Daoy (cell line): Measurements from ENCODE around the gene ABCC10. TPM values are rescaled to one million over a fixed set of nuclear protein-coding genes. Genes with fewer than 3 reads are reported as not detected.
"Not testable (repeated sequence)": the region's sequence is repeated elsewhere in the genome, so short reads cannot be mapped to it uniquely, and the experiment has no call there.

Experiments
- DNase-seq: peaks from one replicate; pipeline ENCODE4 v3.0.0-alpha.2; 2015; ENCODE audit warnings: low read depth
- total RNA-seq: library from RNA; depleted of rRNA; stranded (reverse); fragments of >200 nt; shearing (Covaris generic); gene quantifications from 2 replicates; pipeline ENCODE4 v1.2.3, GENCODE V29; 2014; rRNA removed

The ABCC10 gene, protein sequence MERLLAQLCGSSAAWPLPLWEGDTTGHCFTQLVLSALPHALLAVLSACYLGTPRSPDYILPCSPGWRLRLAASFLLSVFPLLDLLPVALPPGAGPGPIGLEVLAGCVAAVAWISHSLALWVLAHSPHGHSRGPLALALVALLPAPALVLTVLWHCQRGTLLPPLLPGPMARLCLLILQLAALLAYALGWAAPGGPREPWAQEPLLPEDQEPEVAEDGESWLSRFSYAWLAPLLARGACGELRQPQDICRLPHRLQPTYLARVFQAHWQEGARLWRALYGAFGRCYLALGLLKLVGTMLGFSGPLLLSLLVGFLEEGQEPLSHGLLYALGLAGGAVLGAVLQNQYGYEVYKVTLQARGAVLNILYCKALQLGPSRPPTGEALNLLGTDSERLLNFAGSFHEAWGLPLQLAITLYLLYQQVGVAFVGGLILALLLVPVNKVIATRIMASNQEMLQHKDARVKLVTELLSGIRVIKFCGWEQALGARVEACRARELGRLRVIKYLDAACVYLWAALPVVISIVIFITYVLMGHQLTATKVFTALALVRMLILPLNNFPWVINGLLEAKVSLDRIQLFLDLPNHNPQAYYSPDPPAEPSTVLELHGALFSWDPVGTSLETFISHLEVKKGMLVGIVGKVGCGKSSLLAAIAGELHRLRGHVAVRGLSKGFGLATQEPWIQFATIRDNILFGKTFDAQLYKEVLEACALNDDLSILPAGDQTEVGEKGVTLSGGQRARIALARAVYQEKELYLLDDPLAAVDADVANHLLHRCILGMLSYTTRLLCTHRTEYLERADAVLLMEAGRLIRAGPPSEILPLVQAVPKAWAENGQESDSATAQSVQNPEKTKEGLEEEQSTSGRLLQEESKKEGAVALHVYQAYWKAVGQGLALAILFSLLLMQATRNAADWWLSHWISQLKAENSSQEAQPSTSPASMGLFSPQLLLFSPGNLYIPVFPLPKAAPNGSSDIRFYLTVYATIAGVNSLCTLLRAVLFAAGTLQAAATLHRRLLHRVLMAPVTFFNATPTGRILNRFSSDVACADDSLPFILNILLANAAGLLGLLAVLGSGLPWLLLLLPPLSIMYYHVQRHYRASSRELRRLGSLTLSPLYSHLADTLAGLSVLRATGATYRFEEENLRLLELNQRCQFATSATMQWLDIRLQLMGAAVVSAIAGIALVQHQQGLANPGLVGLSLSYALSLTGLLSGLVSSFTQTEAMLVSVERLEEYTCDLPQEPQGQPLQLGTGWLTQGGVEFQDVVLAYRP (N-terminal part only)
- 7.9 and 32.4 TPM in 2 replicates for total RNA-seq

GRCh38 chr6:43427406-43428111 is at the start of gene ABCC10:
ABCC10 (plus strand) TSS chr6:43427541; CDS start chr6:43427979, 438 bp downstream.
- DNase-seq, result peak; percentile 97

DNA sequence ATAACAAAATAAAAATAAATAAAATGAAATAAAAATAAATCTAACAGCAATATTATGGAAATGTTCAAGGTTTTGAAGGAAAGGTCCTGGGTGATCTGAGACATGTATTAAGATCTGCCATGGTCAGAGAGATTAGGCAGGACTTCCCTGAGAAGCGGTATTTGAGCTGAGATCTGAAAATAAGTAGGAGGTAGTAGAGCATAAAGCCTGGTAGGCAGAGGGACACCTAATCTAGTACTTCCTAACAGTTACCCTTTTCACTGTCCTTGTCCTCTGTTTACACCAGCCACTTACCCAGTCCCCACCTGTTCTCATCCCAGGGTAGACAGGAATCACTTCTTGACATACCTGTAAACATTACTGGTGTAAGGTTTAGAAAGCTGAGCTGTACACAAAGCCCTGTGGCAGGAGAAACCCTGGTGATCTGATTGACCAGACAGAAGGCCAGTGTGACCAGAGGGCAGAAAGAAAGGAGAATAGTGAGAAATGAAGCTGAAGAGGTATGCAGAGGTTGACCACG is 49.6 kb upstream of the ABCC10 start:
- DNase-seq, result no peak

DNA sequence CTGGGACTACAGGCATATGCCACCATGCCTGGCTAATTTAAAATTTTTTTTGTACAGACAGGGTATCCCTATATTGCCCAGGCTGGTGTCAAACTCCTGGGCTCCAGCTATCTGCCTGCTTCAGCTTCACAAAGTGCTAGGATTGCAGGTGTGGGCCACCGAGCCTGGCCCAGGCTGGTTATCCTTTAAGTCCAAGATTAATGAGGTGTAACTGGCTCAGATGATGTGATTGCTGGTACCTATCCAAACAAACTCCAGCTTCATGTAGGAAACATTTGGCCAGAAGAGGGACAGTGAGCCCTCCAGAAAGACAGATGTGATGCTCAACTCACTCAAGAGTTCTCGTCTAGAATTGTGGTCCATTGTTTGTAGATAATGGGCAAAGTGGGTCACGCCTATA is 48.7 kb upstream of the ABCC10 start:
- DNase-seq, result no peak

- not testable (repeated sequence) for DNase-seq
These were observed 46.5 kb upstream of the ABCC10 start for GRCh38 chr6:43380858-43381257.

- DNase-seq, result peak; percentile 52
These were observed 44.2 kb upstream of the ABCC10 start for GRCh38 chr6:43383021-43383667.

DNA sequence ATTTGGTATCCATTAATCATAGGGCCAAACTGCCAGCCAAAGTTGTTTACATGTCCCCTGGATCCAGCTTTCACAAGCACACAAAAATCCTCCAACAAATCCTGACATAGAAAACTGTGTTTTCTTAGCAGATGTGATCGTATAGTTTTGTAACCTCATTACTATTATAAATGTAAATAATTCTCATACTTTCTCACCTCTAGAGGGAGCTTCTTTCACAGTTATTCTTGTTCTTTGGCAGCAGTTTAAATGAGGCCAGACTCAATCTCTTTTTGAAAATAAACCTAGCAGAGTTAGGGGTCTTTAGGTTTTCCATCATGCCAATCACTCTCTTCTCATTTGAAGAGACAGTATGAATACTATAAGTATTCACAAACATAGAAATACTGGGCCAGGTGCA is 40.8 kb upstream of the ABCC10 start:
- no peak for DNase-seq

DNA sequence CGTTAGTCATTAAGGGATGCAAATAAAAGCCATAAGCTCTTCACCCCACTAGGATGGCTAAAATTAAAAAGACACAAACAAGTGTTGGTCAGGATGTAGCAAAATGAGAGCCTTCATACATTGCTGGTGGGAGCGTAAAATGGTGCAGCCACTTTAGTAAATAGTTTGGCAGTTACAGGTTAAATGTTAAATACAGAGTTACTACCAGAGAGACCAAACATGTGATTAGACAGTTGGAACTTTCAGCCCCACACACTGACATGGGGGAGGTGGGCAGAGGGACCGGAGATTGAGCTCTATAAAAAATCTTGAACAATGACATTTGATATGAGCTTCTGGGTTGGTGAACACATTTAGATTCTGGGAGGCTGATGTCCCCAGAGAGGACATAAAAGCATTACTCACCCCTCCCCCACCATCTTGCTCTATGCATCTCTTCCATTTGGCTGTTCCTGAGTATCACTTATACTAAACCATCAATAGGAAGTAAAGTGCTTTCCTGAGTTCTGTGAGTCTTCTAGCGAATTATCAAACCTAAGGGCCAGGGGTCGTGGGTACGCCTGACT is 37.5 kb upstream of the ABCC10 start:
- no peak for DNase-seq

DNA sequence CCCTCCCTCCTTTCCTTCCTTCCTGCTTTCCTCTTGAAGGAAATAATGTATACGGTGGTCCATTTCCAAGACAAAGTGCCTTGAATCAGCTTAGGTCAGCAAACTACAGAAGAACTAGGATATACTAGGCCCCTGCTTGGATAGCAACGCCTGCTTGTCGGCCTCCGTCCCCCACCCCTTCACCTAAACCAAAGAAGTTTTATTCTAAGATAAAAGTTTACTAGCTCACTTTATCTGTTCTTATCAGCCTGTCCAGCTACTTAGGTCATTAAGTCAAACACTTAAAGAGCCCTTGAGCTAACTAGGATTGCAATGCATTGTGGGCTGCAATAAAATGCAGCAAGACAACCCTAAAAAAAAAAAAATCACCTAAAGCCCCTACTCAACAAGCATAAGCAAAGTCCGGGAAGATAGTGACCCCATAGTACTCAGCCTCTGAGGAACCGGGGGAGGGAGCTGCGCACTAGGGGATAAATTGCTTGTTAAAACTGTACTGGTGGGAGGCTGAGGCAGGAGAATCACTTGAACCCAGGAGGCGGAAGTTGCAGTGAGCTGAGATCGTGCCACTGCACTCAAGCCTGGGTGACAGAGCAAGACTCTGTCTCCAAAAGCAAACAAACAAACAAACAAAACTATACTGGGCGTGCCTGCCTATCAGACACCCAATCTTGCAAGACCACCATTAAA is 36.4 kb upstream of the ABCC10 start:
- not testable (repeated sequence) for DNase-seq

- DNase-seq, result peak; percentile 42
These were observed 35.8 kb upstream of the ABCC10 start for GRCh38 chr6:43391440-43392031.

DNA sequence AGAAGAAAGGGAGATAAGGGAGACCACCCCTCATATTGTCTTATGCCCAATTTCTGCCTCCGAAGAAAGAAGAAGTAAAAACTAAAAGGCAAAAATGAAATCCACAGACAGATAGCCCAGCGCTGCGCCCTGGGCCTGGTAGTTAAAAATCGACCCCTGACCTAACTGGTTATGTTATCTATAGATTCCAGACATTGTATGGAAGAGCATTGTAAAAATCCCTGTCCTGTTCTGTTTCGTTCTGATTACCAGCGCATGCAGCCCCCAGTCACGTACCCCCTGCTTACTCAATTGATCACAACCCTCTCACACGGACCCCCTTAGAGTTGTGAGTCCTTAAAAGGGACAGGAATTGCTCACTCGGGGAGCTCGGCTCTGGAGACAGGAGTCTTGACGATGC is 34.2 kb upstream of the ABCC10 start:
- not testable (repeated sequence) for DNase-seq

DNA sequence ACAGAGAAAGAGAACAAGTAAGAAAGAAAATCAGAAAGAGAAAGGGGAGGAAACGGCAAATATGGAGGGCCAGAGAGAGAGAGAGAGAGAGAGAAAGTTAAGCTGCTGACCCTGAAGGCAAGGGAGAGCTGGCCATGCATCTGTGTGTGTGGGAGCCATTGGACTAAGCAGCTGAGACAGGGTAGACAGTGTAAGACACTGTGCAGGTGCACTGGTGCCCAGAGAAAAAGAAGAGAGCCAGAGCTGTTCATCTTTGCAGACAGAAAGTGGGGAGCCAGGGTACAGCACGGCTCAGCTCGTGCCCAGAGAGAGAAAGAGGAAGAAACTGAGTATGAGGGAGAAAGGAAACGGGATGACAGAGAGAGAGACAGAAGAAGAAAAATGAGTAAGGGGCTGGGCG is 33.7 kb upstream of the ABCC10 start:
- DNase-seq, result no peak

GRCh38 chr6:43394982-43395381 is 32.4 kb upstream of the ABCC10 start:
- no peak for DNase-seq

GRCh38 chr6:43395776-43396175 is 31.6 kb upstream of the ABCC10 start:
- no peak for DNase-seq

- DNase-seq, result no peak
These were observed 30.8 kb upstream of the ABCC10 start for GRCh38 chr6:43396408-43397149.

- DNase-seq, result no peak
These were observed 27.3 kb upstream of the ABCC10 start for GRCh38 chr6:43399932-43400487.

- DNase-seq, result no peak
These were observed 25.6 kb upstream of the ABCC10 start for GRCh38 chr6:43401730-43402129.

GRCh38 chr6:43402820-43403219 is 24.5 kb upstream of the ABCC10 start:
- no peak for DNase-seq

DNA sequence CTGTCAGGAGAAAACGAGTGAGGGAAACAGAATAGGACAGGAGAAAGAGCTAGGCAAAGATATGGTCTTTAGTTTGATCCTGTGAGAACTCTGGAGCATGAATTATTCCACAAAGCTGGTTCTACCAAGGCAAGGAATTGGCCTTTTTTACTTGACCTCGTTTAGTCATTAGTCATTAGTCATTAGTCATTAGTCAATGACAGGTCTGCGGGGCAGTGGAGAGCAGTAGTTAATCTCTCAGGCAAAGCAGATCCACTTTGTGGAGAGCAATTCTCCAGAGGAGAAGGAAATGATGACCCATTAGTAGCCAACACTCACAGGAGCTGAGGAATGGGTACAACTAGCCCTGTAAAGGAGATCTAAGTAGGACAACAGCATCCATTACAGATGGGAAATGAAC is 22.0 kb upstream of the ABCC10 start:
- DNase-seq, result no peak
